Thyroid gland (tissue), 4 donors: ENCODE data around the gene EMILIN3. TPM values are rescaled to one million over a fixed set of nuclear protein-coding genes. Genes with fewer than 3 reads are reported as not detected.

Source experiments
- DNase-seq, 2 donors: peaks; one replicate each; pipeline ENCODE4 v3.0.0-alpha.2; 2019
- H3K27ac ChIP-seq, 3 donors: fragments of 200-600 bp; sonication (generic); 1 replicate in 2 of 3; 2 replicates in 1 of 3; pipeline ENCODE4 v1.5.1; 2016 to 2019; ENCODE audit warnings: mild to moderate bottlenecking in 1 of 3, moderate library complexity in 1 of 3
- H3K27me3 ChIP-seq: fragments of 200-600 bp; sonication (generic); one replicate; pipeline ENCODE4 v1.5.1; 2019
- H3K36me3 ChIP-seq, 2 donors: fragments of 200-600 bp; sonication (generic); one replicate each; pipeline ENCODE4 v1.5.1; 2016 to 2019
- H3K4me1 ChIP-seq, 2 donors: fragments of 200-600 bp; sonication (generic); one replicate each; pipeline ENCODE4 v1.5.1; 2017 to 2019
- H3K4me3 ChIP-seq, 3 donors: fragments of 200-600 bp; sonication (generic); replicated peaks in 1 of 3; 1 replicate in 2 of 3; 2 replicates in 1 of 3; pipeline ENCODE4 v1.5.1; 2016; ENCODE audit warnings: mild to moderate bottlenecking in 1 of 3
- H3K9me3 ChIP-seq: fragments of 200-600 bp; sonication (generic); one replicate; pipeline ENCODE4 v1.5.1; 2017
- CTCF ChIP-seq, 6 experiments: fragments of 200-600 bp in 3 of 6; fragments of 450-650 bp in 3 of 6; sonication (generic) in 3 of 6; IDR thresholded peaks; one replicate each; pipeline ENCODE4 v1.5.1; 2016 to 2019; ENCODE audit warnings: antibody characterized with exemption in 6 of 6, mild to moderate bottlenecking in 2 of 6, inconsistent platforms in 1 of 6, moderate library complexity in 1 of 6
- POLR2A ChIP-seq, 2 donors: fragments of 450-650 bp; IDR thresholded peaks; one replicate each; pipeline ENCODE4 v1.6.1; 2017; ENCODE audit warnings: antibody characterized with exemption in 2 of 2, mild to moderate bottlenecking in 2 of 2, moderate library complexity in 1 of 2
- WGBS, 2 donors: methylation state at CpG; one replicate each; pipeline ENCODE4 v1.1.5; 2017; 5-methylcytosine and 5-hydroxymethylcytosine counted together
- intact Hi-C: fragments of 100-400 bp; cut with DNase I; formaldehyde crosslinking; loops from one replicate; pipeline ENCODE4 v1.15.1; 2023
- total RNA-seq, 4 donors: library from RNA; depleted of rRNA; stranded (reverse); fragments of >200 nt; gene quantifications; one replicate each; pipeline ENCODE4 v1.2.3, GENCODE V29; 2016

EMILIN3 gene
- total RNA-seq, 4 donors from 2014 or later, result 0.27 to 1.3 (median 0.61) TPM

GRCh38 chr20:41394931-41395666 lies 28.5 kb upstream of the EMILIN3 start:
- no peak overlapping the region for H3K27ac ChIP-seq
- intact Hi-C loops, result no loop called here

DNA sequence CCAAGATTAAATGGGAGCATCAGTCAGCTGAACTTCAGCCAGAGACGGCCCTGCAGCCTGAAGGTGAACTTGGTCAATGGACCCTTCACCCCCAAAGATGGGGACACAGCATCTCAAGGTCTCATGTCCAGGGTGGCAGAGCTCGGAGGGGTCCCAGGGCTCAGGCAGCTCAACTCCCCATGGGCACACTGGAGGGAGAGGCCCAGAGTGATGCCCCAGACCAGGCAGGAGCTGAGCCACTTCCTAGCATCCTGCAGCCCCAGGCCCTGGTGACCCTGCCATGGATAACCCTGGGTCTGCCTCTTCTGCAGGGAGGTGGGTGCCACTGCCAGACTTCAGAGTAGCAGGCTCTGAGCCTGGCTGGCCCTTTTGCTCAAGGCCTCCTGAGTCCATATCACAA lies 27.5 kb upstream of the EMILIN3 start:
- WGBS, 2 donors, result 86 to 92% methylated on average over 1 to 2 of the region's 2 CpGs
- no peak for DNase-seq
- Histone ChIP-seq H3K9me3 (no peaks in the 10 kb centered on the region), H3K27me3 (no peaks in the 10 kb centered on the region), H3K4me3 (no peak overlapping the region), H3K27ac (no peak overlapping the region), H3K36me3 (no peaks in the 10 kb centered on the region), H3K4me1 (no peaks in the 10 kb centered on the region)
- intact Hi-C loops, result no loop called here
- TF ChIP-seq CTCF (IDR thresholded peaks at IDR 0.05), result no peak
- no peak for TF ChIP-seq POLR2A (IDR thresholded peaks at IDR 0.05)

More at GRCh38 chr20:41394931-41395666, 28.5 kb upstream of the EMILIN3 start:
- WGBS, 2 donors, result 65 to 76% methylated on average over 9 of the region's 9 CpGs
- Histone ChIP-seq H3K36me3 (no peaks in the 10 kb centered on the region), H3K9me3 (no peaks in the 10 kb centered on the region), H3K4me1 (no peaks in the 10 kb centered on the region), H3K4me3 (no peak overlapping the region), H3K27me3 (no peaks in the 10 kb centered on the region)
- DNase-seq, result no peak
- TF ChIP-seq POLR2A (IDR thresholded peaks at IDR 0.05), result no peak
- TF ChIP-seq CTCF (IDR thresholded peaks at IDR 0.05), result no peak

- no peaks in the 10 kb centered on the region for H3K36me3 ChIP-seq
- DNase-seq, result no peak
- H3K27me3 ChIP-seq, result no peaks in the 10 kb centered on the region
- TF ChIP-seq POLR2A (IDR thresholded peaks at IDR 0.05) (no peak), CTCF (IDR thresholded peaks at IDR 0.05) (no peak)
- WGBS, 2 donors, result 85 to 88% methylated on average over 3 of the region's 3 CpGs
- H3K27ac ChIP-seq, result no peak overlapping the region
- H3K4me1 ChIP-seq, result no peaks in the 10 kb centered on the region
- H3K9me3 ChIP-seq, result no peaks in the 10 kb centered on the region
- intact Hi-C loops, result no loop called here
- no peak overlapping the region for H3K4me3 ChIP-seq
Observed at GRCh38 chr20:41393705-41394066, 27.1 kb upstream of the EMILIN3 start.

- no peak overlapping the region for H3K27ac ChIP-seq
- WGBS, 2 donors, result 72 to 73% methylated on average over 11 to 12 of the region's 12 CpGs
- H3K36me3 ChIP-seq, result no peaks in the 10 kb centered on the region
- no peaks in the 10 kb centered on the region for H3K4me1 ChIP-seq
- H3K9me3 ChIP-seq, result no peaks in the 10 kb centered on the region
- no peaks in the 10 kb centered on the region for H3K27me3 ChIP-seq
- intact Hi-C loops, result no loop called here
- peak; percentile 24 for DNase-seq
- no peak overlapping the region for H3K4me3 ChIP-seq
- TF ChIP-seq CTCF (IDR thresholded peaks at IDR 0.05) (no peak), POLR2A (IDR thresholded peaks at IDR 0.05) (no peak)
Observed at GRCh38 chr20:41392871-41393704, 26.5 kb upstream of the EMILIN3 start.

- Histone ChIP-seq H3K27ac (no peak overlapping the region), H3K4me1 (no peaks in the 10 kb centered on the region), H3K27me3 (no peaks in the 10 kb centered on the region), H3K9me3 (no peaks in the 10 kb centered on the region), H3K36me3 (no peaks in the 10 kb centered on the region), H3K4me3 (no peak overlapping the region)
- TF ChIP-seq POLR2A (IDR thresholded peaks at IDR 0.05) (no peak), CTCF (IDR thresholded peaks at IDR 0.05) (no peak)
- intact Hi-C loops, result no loop called here
- WGBS, 2 donors, result 93% methylated on average over 1 of the region's 1 CpG
- DNase-seq, result no peak
Observed at GRCh38 chr20:41392295-41392694, 25.7 kb upstream of the EMILIN3 start.
